Muscle of back (tissue), 11 donors: Measurements from ENCODE around the gene NOTUM. TPM values are rescaled to one million over a fixed set of nuclear protein-coding genes. Genes with fewer than 3 reads are reported as not detected.

Source experiments
- DNase-seq, 3 donors: peaks; one replicate each; pipeline versions ENCODE4 v3.0.0 to v3.0.0-alpha.2; 2013
- polyA plus RNA-seq, 10 donors: library from polyadenylated mRNA; unstranded; fragments of 120-200 nt; gene quantifications; one replicate each; pipeline ENCODE4 v1.2.1, GENCODE V29; 2013; ENCODE audit not compliant: insufficient read length in 10 of 10

The NOTUM gene
- polyA plus RNA-seq, 10 donors = 1.5 to 4.2 (median 2.8) TPM

GRCh38 chr17:81939881-81940385, 21.1 kb downstream of the NOTUM start:
- DNase-seq = no peak

DNA sequence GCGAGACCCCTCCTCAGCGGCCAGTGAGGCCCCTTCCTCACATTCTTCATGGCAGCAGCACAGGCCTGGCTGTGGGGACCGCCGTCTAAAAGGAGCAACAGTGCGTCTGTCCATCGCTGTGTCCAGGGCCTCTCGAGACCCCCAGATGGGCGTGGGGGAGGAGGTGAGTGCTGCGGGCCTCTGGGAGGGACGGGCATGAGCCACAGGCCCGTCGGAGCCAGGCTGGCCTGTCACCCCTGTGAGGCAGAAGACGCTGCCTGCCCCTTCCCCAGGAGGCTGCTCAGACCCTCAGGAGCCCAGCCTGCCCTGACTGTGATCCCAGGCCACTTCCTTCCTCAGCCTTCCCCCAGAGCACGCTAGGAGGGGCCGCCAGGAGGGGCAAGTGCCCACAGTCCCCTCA, 21.8 kb downstream of the NOTUM start:
- no peak for DNase-seq

GRCh38 chr17:81935709-81936084, 25.3 kb downstream of the NOTUM start:
- no peak for DNase-seq

DNA sequence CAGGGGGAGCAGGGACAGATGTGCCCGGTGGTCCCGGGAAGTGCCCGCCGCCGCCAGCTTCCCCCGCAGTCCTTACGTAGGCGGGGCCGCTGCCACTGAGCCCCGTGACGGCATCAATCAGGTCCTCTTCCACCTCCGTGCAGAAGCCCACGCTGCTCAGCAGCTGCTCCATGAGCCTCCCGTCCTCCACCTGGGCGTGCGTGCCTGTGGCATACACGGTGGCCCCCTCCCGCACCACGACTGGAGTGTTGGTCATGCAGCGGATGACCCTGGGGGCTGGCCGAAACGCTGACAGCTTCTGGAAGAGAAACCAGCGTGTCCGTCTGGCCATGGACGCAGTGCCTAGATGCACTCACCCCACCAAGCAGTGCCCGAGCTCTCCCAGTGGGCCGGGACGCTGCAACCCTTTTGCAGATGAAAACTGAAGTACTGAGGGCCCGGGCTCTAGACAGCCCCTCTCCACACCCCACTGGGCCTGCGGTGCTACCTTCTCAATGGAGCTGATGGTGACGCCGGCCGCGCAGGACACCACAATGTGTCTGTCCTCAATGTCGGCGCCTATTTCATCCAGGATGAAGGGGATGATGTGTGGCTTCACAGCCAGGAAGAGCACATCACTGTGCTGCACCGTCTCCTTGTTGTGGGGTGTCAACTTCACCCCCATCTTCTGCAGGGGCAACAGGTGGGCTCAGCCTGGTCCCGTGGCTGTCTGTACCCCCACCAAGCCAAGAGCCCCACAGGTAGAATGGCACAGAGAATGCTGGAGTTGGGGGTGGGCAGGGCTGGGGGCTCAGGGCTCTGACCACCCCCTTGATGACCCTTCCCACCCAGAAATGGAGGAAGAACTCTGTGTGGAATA, 25.9 kb downstream of the NOTUM start:
- no peak for DNase-seq

- no peak for DNase-seq
Measured at GRCh38 chr17:81934098-81934757, 26.8 kb downstream of the NOTUM start.

DNA sequence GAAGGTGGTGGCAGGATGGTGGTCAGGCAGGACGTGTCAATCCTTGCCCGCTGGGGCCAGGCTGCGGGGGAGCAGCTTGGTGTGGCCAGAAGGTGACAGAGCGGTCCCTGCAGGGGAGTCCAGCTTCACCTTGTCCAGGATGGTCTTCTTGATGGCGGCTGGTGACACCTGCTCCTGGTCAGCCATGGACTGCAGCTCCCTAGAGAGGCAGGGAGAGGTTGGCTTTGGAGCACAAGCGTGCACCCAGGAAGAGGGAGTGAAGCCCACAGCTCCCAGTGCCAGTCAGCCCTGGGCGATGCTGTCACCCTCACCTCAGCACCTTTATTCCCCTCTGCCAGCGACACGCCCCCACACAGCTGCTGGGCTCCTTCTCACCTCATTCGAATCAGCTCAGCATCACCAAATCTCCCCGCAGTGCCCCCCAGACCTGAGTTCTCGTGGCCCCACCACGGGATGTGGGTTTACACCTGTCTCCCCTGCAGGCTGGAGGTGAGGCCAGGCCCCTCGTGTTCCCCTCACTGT, 27.7 kb downstream of the NOTUM start:
- no peak for DNase-seq

- no peak for DNase-seq
Measured at GRCh38 chr17:81932333-81932983, 28.5 kb downstream of the NOTUM start.

GRCh38 chr17:81931557-81932332, 29.2 kb downstream of the NOTUM start:
- no peak for DNase-seq

GRCh38 chr17:81931189-81931556, 29.8 kb downstream of the NOTUM start:
- DNase-seq = no peak

DNA sequence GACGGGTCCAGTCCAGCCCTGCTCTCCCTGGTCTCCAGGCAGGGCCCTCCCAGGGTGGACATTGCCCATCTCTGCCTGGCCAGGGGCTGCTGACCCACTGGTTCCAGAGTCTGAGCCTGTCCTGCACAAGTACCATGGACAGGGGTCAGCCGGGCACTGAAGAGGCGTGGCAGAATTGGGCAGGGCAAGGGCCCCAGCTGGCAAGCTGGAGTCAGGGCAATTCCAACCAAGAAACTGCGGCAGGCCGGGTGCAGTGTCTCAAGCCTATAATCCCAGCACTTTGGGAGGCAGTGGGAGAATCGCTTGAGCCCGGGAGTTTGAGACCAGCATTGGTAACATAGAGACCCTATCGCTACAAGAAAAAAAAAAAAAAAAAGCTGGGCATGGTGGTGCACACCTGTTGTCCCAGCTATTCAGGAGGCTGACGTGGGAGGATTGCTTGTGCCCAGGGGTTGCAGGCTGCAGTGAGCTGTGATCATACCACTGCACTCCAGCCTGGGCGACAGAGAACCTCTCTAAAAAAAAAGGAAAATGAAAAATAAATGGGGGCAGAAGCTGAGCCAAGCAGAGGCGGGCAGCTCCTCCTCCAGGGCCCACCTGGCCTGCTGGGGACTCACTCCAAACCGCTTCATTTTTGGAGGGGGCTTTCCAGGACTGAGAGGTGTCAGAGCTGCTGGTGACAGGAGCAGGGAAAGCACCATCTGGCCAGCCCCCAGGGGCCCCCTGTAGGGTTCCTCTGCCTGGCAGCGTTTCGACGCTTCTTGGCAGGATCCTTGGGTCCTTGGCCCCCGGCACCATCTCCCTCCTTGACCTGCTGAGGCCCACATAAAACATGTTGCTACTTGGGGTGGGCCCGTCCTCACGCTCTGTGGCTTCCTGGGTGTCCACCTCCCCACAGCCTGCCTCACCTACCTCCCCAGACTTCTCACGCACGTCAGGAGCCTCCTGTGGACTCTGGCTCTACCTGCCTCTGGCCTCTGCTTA, 30.6 kb downstream of the NOTUM start:
- DNase-seq = no peak

- DNase-seq = no peak
Measured at GRCh38 chr17:81929253-81930141, 31.5 kb downstream of the NOTUM start.

GRCh38 chr17:81928544-81929252, 32.3 kb downstream of the NOTUM start:
- DNase-seq = no peak

GRCh38 chr17:81927653-81928543, 33.1 kb downstream of the NOTUM start, which contains the start of gene MAFG:
TSS of gene MAFG (minus strand) at chr17:81927735. CDS start at chr17:81923185, 4,550 bp downstream.
- DNase-seq = peak; percentile 96 to 99 (median 98)

- no peak for DNase-seq
Measured at GRCh38 chr17:81927152-81927652, 33.8 kb downstream of the NOTUM start.

DNA sequence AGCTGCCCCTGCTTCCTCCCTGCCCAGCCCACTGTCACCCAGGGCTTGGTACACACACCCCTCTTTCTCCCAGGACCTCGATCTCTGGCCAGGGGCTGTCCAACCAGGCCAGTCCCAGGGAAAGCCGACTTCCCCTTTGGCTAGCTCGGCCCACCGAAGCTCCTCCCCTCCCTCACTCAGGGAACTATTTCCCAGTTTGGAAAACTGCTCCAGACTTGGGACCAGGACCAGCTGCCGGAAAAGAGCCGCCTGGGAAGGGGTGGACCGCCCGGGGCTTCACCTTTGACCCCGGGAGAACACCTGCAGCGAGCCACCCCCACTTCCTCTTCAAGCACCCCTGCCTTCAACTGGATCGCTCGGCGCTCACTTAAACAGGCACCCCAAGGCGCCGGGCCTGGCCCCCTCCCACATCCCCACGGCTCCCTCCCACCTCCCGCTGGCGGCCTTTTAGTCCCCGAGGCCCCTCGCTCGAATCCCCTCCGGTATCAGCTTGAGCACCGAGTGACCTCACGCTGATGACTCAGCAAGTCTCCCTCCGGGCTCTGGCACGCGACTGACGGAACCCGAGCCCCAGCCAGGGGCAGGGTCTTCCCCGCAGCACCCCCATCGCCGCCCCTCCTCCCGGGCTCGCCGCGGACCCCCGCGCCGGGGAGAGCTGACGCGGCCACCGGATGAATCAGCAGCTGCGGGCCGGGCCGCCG, 34.4 kb downstream of the NOTUM start:
- DNase-seq = peak; percentile 55 to 85 (median 74)

- DNase-seq = no peak
Measured at GRCh38 chr17:81925860-81926450, 35.0 kb downstream of the NOTUM start.
